Skeletal muscle satellite cell (primary cell): ENCODE data around the gene NMRK2. TPM values are rescaled to one million over a fixed set of nuclear protein-coding genes. Genes with fewer than 3 reads are reported as not detected.
"Not testable (repeated sequence)": the region's sequence is repeated elsewhere in the genome, so short reads cannot be mapped to it uniquely, and the experiment has no call there.

Source experiments
- H3K27me3 ChIP-seq: 2 replicates; pipeline ENCODE4 v1.7.0; 2013; ENCODE audit warnings: low read length; ENCODE audit not compliant: control insufficient read depth, insufficient read depth
- H3K36me3 ChIP-seq: 2 replicates; pipeline ENCODE4 v1.7.0; 2013; ENCODE audit warnings: mild to moderate bottlenecking, control low read depth, low read length; ENCODE audit not compliant: insufficient read depth
- H3K4me1 ChIP-seq: 2 replicates; pipeline ENCODE4 v1.7.0; 2013; ENCODE audit warnings: low read length; ENCODE audit not compliant: control insufficient read depth, insufficient read depth
- H3K4me2 ChIP-seq: 2 replicates; pipeline ENCODE4 v1.7.0; 2013; ENCODE audit warnings: mild to moderate bottlenecking, low read length
- H3K4me3 ChIP-seq: 2 replicates; pipeline ENCODE4 v1.7.0; 2013; ENCODE audit warnings: low read length
- H3K9ac ChIP-seq: 2 replicates; pipeline ENCODE4 v1.7.0; 2013; ENCODE audit warnings: mild to moderate bottlenecking, low read depth, low read length, moderate library complexity
- H3K9me3 ChIP-seq: replicated peaks from 2 replicates; pipeline ENCODE4 v1.7.0; 2013; ENCODE audit warnings: mild to moderate bottlenecking, control low read depth, low read length
- total RNA-seq: library from RNA; depleted of rRNA; stranded (reverse); fragments of >200 nt; gene quantifications from 2 replicates; pipeline ENCODE4 v1.2.3, GENCODE V29; 2012; rRNA removed

Gene NMRK2
- total RNA-seq: 0.22 TPM in 1 of 2 replicates, not detected in the other

GRCh38 chr19:3932931-3933810, at the start of gene NMRK2:
Gene NMRK2 (plus strand): TSS chr19:3933069. CDS start chr19:3933672, 603 bp downstream.
- Histone ChIP-seq H3K9me3 (no peaks in the 10 kb centered on the region), H3K27me3 (peaks cover 21% of the 10 kb centered on the region), H3K36me3 (no peaks in the 10 kb centered on the region), H3K4me3 (no peak within 1 kb of the TSS), H3K4me2 (no peak within 1 kb of the TSS), H3K4me1 (no peaks in the 10 kb centered on the region), H3K9ac (no peak within 1 kb of the TSS)

DNA sequence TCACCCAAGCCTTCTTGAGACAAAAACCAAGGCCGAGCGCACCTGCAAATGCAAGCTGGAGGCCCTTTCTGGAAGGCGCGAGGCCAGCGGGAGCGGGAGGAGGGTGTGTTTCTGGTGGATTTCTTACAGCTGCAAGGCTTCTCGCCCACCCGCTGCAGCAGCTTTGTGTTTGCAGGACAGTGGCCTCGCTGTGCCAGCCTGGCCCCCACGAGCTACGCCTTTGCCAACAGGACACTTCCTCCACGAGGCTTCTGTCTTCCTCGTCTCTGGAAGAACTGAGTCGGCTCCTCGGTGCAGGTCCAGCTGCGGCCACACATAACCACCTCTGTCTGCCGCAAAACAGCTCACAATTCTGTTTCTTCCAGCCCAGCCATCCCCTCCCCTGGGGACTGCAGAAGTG, 42.3 kb upstream of the NMRK2 start:
- Histone ChIP-seq H3K27me3 (peaks cover 12% of the 10 kb centered on the region), H3K4me2 (no peak overlapping the region), H3K4me3 (no peak overlapping the region), H3K4me1 (no peaks in the 10 kb centered on the region), H3K9ac (no peak overlapping the region), H3K36me3 (no peaks in the 10 kb centered on the region), H3K9me3 (no peaks in the 10 kb centered on the region)

GRCh38 chr19:3893509-3894179, 39.2 kb upstream of the NMRK2 start:
- H3K9me3 ChIP-seq: no peaks in the 10 kb centered on the region
- H3K4me1 ChIP-seq: no peaks in the 10 kb centered on the region

GRCh38 chr19:3894959-3895358, 37.9 kb upstream of the NMRK2 start:
- H3K27me3 ChIP-seq: peaks cover 28% of the 10 kb centered on the region
- not testable (repeated sequence) for H3K4me2 ChIP-seq

More at GRCh38 chr19:3893509-3894179, 39.2 kb upstream of the NMRK2 start:
- no peak overlapping the region for H3K4me2 ChIP-seq
- no peak overlapping the region for H3K4me3 ChIP-seq
- H3K27me3 ChIP-seq: peaks cover 16% of the 10 kb centered on the region
- H3K36me3 ChIP-seq: no peaks in the 10 kb centered on the region
- no peak overlapping the region for H3K9ac ChIP-seq

GRCh38 chr19:3895788-3896187, 37.1 kb upstream of the NMRK2 start:
- H3K9me3 ChIP-seq: no peaks in the 10 kb centered on the region
- H3K36me3 ChIP-seq: no peaks in the 10 kb centered on the region
- peaks cover 29% of the 10 kb centered on the region for H3K27me3 ChIP-seq
- H3K4me1 ChIP-seq: no peaks in the 10 kb centered on the region
- no peak overlapping the region for H3K4me3 ChIP-seq
- no peak overlapping the region for H3K9ac ChIP-seq
- no peak overlapping the region for H3K4me2 ChIP-seq

More at GRCh38 chr19:3894959-3895358, 37.9 kb upstream of the NMRK2 start:
- H3K9ac ChIP-seq, H3K4me1 ChIP-seq, H3K36me3 ChIP-seq, H3K4me3 ChIP-seq, H3K9me3 ChIP-seq: not testable (repeated sequence)

DNA sequence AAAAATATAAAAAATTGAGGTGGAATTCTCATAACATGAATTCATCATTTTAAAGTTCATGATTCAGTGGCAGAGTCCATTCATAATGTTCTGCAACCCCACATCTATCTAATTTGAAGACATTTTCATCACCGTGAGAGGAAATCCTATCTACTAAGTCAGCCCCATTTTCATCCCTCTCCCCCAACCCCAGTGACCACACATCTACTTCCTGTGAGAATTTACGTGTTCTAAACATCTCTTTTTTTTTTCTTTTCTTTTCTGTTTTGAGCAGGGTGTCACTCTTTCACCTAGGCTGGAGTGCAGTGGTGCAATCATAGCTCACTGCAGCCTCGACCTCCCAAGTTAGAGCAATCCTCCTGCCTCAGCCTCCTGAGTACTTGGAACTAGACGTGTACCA, 34.9 kb upstream of the NMRK2 start:
- Histone ChIP-seq H3K4me1 (no peaks in the 10 kb centered on the region), H3K27me3 (peaks cover 31% of the 10 kb centered on the region), H3K4me3 (no peak overlapping the region), H3K36me3 (no peaks in the 10 kb centered on the region), H3K9ac (no peak overlapping the region), H3K9me3 (no peaks in the 10 kb centered on the region), H3K4me2 (no peak overlapping the region)

DNA sequence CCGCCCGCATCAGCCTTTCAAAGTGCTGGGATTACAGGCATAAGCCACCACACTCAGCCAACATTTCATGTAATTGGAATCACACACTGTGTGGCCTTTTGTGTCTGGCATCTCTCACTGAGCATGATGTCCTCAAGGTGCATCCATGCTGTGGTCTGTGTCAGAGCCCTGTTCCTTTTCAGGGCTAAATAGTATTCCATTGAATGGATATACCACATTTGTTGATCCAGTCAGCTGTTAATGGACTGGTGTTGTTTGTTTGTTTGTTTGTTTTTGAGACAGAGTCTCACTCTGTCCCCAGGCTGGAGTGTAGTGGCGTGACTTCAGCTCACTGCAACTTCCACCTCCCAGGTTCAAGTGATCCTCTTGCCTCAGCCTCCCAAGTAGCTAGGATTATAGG, 34.4 kb upstream of the NMRK2 start:
- Histone ChIP-seq H3K9me3 (no peaks in the 10 kb centered on the region), H3K4me3 (no peak overlapping the region)

DNA sequence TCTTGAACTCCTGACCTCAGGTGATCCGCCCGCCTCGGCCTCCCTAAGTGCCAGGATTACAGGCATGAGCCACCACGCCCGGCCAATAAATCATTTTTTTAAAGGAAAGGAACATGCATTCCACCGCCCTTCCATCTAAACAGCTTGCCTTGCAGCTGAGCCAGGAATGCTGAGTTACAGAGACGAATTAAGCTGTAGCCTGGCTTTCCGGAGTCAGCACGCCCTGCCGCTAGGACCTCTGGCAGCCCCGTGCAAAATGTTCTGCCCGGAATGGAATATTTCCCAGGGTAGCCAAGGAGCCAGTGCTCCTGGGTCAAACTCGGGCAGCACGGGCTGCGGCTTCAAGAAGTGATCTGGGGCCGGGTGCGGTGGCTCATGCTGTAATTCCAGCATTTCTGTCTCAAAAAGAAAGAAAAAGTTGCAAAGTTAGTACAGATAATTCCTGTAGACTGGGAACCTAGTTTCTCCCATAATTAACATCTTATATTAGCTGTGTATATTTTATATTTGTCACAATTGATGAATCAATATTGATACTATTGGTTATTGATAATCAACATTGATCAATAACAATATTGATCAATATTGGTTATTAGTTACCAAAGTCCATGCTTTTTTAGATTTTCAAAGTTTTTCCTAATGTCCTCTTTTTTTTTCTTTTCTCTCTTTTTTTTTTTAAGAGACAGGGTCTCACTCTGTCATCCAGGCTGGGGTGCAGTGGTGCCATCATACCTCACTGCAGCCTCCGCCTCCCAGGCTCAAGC, 33.2 kb upstream of the NMRK2 start:
- Histone ChIP-seq H3K4me2 (no peak overlapping the region), H3K36me3 (no peaks in the 10 kb centered on the region), H3K9ac (no peak overlapping the region), H3K4me1 (no peaks in the 10 kb centered on the region), H3K9me3 (no peaks in the 10 kb centered on the region), H3K27me3 (peaks cover 27% of the 10 kb centered on the region), H3K4me3 (no peak overlapping the region)

More for the DNA sequence above, 34.4 kb upstream of the NMRK2 start:
- Histone ChIP-seq H3K4me2 (no peak overlapping the region), H3K9ac (no peak overlapping the region), H3K27me3 (peaks cover 28% of the 10 kb centered on the region), H3K36me3 (no peaks in the 10 kb centered on the region), H3K4me1 (no peaks in the 10 kb centered on the region)

DNA sequence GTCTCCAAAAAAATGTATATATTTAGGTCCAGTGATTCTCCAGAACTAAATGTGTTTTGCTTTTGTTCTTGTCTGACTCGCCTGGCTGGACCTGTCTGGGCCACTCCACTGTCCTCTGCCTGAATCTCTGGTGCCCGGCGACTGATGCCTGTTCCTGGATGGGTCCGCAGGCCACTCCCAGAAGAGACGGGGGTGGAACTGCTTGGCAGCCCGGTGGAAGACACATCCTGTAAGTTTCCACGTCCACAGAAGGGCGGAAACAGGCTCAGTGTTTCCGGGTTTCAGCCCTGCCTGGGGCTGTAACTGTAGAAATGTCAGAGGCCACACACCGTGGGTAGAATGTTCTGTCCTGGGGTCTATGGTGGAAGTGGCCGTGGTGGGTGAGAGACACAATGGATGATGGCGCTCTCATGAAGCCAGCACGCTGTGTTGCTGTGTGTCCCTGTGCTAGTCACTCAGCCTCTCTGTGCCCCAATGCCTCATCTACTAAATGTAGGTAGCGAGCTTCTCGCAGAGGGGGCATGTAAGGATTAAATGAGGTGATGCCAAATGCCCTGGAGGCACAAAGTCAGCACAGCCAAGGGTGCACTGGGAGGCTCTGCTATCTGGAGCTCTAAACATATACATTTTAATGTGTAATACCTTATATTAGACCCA, 30.4 kb upstream of the NMRK2 start:
- H3K9me3 ChIP-seq: no peaks in the 10 kb centered on the region
- no peak overlapping the region for H3K9ac ChIP-seq
- H3K4me1 ChIP-seq: no peaks in the 10 kb centered on the region
- peaks cover 22% of the 10 kb centered on the region for H3K27me3 ChIP-seq
- no peak overlapping the region for H3K4me3 ChIP-seq
- H3K36me3 ChIP-seq: no peaks in the 10 kb centered on the region
- no peak overlapping the region for H3K4me2 ChIP-seq

- Histone ChIP-seq H3K27me3 (peaks cover 18% of the 10 kb centered on the region), H3K4me2 (no peak overlapping the region), H3K4me1 (no peaks in the 10 kb centered on the region), H3K4me3 (no peak overlapping the region), H3K9ac (no peak overlapping the region), H3K9me3 (no peaks in the 10 kb centered on the region), H3K36me3 (no peaks in the 10 kb centered on the region)
These were observed 28.6 kb upstream of the NMRK2 start for GRCh38 chr19:3904233-3904632.
